ENCODE data around the gene BRAF.
"Not testable (repeated sequence)": the region's sequence is repeated elsewhere in the genome, so short reads cannot be mapped to it uniquely, and the experiment has no call there.

The BRAF gene

GRCh38 chr7:140676306-140676705 is 248.4 kb downstream of the BRAF start:
- DNase-seq: no peak

- no peak for DNase-seq
Measured at GRCh38 chr7:140675726-140676125, 249.0 kb downstream of the BRAF start.

- no peak for DNase-seq
Measured at GRCh38 chr7:140674899-140675701, 249.6 kb downstream of the BRAF start.

DNA sequence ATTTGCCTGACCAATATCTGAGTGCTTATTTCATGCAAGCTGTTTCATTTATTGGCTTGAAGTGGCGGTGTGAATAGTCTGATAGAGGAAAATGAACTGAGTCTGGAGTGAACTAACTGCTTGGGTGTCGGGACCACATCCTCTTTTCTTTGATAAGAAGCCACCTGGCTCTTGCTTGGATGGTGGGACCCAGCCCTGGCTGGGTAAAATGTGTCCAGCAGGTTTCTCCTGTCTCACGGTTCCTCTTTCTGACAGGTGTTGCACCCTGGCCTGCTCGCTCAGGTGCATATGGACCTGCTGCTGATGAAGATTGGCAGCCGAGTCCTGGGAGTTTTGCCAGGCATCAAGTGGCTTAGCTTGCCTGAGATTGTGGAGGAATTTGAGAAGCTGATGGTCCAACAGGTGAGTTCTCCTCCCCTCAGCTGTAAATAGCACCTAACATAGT is 250.4 kb downstream of the BRAF start:
- DNase-seq: peak; percentile 64

DNA sequence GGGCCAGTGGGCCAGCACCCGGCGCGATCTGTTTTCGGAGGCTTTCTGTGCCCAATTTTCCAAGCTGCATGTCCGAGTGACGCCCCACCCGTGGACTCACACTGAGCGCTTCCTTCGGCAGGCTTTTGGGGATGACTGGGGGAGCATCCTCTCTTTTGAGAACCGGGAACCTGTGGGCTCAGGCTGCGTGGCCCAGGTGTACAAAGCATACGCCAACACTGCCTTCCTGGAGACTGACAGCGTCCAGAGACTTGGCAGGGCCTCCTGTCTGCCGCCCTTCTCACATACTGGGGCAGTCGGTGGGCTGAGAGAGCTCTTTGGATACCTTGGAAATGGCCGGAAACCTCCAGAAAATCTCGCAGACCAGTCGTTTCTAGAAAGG is 251.0 kb downstream of the BRAF start:
- DNase-seq: peak; percentile 24

DNA sequence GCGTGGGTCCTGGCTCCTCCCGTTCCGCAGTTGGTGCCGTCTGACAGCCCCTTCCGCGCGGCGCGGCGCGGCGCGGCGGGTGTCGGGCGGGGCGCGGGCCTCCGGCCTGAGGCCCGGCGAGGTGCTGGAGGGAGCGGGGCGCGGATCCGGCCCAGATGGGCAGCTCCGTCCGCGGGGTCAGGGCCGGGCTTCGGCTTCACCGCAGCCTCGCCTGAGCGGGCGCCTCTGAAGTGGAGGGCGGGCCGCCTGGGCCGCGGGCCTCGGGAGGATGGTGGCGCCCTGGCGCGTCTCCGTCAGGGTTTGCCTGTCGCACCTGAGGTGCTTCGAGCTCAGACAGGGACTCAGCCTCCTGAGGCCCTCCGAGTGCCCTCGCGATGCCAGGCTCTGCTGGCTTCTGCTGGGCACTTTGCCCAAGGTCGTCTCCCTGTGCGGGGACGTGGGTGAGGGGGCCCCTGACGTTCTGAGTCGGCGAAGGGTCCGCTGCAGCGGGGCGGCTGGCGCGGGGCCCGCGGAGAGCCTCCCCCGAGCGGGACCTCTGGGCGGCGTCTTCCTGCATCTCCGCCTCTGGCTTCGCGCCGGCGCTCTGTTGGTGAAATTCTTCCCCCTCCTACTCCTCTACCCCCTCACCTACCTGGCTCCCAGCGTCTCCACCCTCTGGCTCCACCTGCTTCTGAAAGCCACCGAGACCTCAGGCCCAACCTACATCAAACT is 251.5 kb downstream of the BRAF start:
- peak; percentile 69 for DNase-seq

DNA sequence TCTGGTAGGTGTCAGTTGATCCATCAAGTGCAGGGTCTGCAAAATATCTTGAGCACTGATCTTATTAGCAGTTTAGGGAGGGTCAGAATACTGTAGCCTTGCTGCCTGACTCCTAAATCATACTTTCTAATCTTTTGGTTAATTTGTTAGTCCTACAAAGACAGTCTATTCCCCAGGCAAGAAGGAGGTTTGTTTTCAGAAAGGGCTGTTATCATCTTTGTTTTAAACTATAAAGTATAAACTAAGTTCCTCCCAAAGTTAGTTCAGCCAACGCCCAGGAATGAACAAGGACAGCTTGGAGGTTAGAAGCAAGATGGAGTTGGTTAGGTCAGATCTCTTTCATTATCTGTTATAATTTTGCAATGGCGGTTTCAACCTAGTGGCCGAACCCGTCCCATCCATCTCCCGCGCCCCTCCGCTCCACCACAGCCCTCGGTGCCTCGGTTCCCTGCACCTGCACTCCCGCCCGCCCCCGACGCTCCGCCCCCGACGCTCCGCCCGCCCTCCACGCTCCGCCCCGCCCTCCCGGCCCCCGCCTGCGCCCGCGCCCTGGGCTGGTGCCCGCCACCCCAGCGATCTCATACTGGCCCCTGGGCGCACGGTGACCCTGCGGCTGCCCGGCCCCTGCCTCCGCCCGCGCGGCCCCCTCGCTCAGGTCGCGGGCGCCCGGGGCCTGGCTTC is 252.2 kb downstream of the BRAF start, which contains the start of gene ADCK2:
ADCK2 (plus strand) TSS at position 564 of the 681 bp plus-strand sequence. CDS start 386 bp downstream, outside the sequence.
- DNase-seq: peak; percentile 34

DNA sequence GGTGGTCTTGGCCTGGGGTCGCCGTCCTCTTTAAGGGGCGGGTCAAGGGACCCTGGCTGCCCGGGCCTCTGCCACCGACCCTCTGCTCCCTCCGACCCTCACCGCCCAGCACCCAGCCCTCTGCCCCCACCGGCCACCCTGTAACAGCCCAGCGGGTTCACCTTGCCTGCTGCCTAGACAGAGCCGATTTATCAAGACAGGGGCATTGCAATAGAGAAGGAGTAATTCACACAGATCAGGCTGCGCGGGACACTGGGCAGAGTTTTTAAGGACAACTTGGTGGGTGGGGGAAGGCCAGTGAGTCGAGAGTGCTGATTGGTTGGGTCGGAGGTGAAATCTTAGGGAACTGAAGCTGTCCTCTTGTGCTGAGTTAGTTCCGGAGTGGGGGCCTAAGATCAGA is 252.8 kb downstream of the BRAF start:
- DNase-seq: no peak

DNA sequence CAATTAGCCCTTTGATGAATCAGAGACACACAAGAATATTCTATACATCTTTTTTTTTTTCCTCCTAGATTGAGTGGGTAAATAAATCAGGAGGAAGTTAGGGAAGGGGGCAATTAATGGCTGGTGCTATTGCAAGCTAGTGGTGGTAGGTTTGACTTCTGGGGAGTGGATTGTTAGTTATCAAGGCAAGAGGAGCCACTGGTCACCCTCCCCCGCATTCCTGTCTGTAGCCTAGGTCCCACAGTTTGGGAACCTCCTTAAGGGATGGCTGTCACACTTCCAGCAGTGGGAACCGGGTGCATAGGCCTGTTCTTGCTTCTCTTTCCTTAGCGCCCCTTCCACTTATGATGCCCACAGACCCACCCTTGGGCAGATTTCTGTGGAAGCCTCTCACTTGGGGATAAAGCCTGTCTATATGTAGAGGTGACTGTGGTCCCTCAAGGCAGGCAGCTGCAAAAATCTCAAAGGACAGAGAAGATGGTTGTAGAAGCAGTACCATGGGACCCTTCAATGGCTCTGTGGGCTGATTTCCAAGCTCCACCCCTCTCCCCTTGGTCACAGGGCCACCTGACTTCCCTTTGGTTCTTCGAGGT is 254.3 kb downstream of the BRAF start:
- DNase-seq: no peak

GRCh38 chr7:140669862-140670261 is 254.9 kb downstream of the BRAF start:
- DNase-seq: not testable (repeated sequence)

DNA sequence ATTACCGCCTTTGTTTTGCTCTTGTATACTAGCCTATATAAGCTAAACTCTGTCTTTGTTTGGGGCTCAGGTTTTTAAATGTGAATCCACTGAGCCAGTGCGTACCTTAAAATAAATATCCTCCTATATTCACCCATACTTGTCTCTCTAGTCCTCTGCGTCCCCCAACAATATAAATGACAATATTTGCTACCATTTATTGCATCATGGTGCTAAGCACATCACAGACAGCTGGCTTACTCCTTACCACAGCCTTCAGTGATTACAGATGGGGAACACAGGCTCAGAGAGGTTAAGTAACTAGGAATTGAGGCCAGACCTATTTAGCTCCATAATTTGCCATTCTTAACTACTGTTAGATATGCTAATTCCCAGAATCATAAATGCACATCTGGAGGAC is 255.4 kb downstream of the BRAF start:
- no peak for DNase-seq

Data from DMS79 (cell line).